Neural progenitor cell (in vitro differentiated cells): ENCODE data around the gene DHX40.
"Not testable (repeated sequence)": the region's sequence is repeated elsewhere in the genome, so short reads cannot be mapped to it uniquely, and the experiment has no call there.

Experiments used
- CTCF ChIP-seq: fragments of 200-600 bp; sonication (generic); IDR thresholded peaks from 2 replicates; pipeline ENCODE4 v1.5.1; 2017; ENCODE audit warnings: antibody characterized with exemption, mild to moderate bottlenecking
- EZH2phosphoT487 ChIP-seq: fragments of 200-600 bp; sonication (generic); IDR thresholded peaks from 2 replicates; pipeline ENCODE4 v1.6.1; 2017; ENCODE audit warnings: antibody characterized with exemption

DNA sequence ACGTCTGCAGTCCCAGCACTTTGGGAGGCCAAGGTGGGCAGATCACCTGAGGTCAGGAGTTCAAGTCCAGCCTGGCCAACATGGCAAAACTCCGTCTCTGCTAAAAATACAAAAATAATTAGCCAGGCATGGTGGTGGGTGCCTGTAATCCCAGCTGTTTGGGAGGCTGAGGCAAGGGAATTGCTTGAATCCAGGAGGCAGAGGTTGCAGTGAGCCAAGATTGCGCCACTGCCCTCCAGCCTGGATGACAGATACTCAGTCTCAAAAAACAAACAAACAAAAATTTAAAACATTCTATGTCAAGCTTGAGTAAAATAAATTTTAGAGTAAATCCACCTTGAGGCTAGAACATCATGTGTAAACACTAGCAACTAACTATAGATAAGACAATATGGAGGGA lies 40.5 kb upstream of the DHX40 start:
- TF ChIP-seq CTCF, EZH2phosphoT487: not testable (repeated sequence)
